ENCODE results near the gene ATP8A2. TPM values are rescaled to one million over a fixed set of nuclear protein-coding genes. Genes with fewer than 3 reads are reported as not detected.

Gene ATP8A2
- total RNA-seq, 1 donor from 2014 or later, result 0.27 TPM

DNA sequence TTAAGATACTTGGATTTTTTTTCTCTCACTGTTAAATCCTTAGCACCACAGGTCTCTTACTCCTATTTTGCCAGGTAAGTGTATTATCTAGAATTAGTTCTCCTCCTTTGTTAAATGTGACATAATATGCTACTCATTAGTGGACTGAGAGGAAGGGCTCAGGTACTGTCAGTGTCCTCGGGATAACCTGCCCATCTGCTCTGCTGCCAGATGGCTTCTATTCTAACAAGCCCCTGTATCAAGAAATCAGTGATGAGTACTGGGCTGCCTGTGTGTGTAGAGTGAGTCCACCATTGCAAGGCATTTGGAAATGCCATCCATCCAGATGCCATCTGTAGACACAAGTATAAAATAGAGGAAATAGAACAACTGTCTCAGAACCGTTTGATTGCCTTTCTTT is 209.6 kb downstream of the ATP8A2 start:
- Histone ChIP-seq H3K36me3 (no peaks in the 10 kb centered on the region), H3K27me3 (ENCODE audit: low read depth) (peaks cover 70% of the 10 kb centered on the region), H3K9me3 (replicated peaks) (no peaks in the 10 kb centered on the region), H3K4me1 (no peaks in the 10 kb centered on the region), H3K4me3 (no peak overlapping the region), H3K27ac (replicated peaks) (no peak overlapping the region)
- intact Hi-C loops (cut with micrococcal nuclease), result loop anchor here (5.0 kb wide), 1 partner anchor 481 kb away; no protein-coding TSS in a partner anchor
- TF ChIP-seq, protein P1, sequence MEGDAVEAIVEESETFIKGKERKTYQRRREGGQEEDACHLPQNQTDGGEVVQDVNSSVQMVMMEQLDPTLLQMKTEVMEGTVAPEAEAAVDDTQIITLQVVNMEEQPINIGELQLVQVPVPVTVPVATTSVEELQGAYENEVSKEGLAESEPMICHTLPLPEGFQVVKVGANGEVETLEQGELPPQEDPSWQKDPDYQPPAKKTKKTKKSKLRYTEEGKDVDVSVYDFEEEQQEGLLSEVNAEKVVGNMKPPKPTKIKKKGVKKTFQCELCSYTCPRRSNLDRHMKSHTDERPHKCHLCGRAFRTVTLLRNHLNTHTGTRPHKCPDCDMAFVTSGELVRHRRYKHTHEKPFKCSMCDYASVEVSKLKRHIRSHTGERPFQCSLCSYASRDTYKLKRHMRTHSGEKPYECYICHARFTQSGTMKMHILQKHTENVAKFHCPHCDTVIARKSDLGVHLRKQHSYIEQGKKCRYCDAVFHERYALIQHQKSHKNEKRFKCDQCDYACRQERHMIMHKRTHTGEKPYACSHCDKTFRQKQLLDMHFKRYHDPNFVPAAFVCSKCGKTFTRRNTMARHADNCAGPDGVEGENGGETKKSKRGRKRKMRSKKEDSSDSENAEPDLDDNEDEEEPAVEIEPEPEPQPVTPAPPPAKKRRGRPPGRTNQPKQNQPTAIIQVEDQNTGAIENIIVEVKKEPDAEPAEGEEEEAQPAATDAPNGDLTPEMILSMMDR (IDR thresholded peaks at IDR 0.05; ENCODE audit: borderline replicate concordance), result no peak
- DNase-seq, result no peak

DNA sequence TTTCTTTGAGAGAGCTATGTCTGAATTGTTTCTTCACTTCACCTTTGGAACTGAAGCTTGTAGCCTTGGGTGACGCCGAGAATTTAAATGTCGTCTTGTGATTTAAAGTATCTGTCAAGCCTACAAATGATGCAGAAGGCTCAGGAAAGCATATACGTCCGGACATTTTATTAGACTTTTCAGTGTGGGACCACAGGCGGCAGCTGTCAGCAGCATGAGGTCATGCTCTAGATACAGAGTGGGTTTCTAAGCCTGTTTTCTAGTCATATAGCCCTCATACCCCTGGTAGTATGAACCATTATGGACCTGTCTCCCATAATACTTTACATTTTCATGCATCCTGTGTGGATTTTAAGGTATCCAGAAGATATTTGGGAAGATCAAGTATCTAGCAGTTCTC is 212.3 kb downstream of the ATP8A2 start:
- Histone ChIP-seq H3K27ac (replicated peaks) (no peak overlapping the region), H3K27me3 (ENCODE audit: low read depth) (peaks cover 70% of the 10 kb centered on the region), H3K4me3 (no peak overlapping the region), H3K9me3 (replicated peaks) (no peaks in the 10 kb centered on the region), H3K36me3 (no peaks in the 10 kb centered on the region), H3K4me1 (no peaks in the 10 kb centered on the region)
- TF ChIP-seq, protein P1 (IDR thresholded peaks at IDR 0.05; ENCODE audit: borderline replicate concordance), result no peak
- DNase-seq, result no peak
- intact Hi-C loops (cut with micrococcal nuclease), result loop anchor here (5.0 kb wide), 1 partner anchor 478 kb away; no protein-coding TSS in a partner anchor

DNA sequence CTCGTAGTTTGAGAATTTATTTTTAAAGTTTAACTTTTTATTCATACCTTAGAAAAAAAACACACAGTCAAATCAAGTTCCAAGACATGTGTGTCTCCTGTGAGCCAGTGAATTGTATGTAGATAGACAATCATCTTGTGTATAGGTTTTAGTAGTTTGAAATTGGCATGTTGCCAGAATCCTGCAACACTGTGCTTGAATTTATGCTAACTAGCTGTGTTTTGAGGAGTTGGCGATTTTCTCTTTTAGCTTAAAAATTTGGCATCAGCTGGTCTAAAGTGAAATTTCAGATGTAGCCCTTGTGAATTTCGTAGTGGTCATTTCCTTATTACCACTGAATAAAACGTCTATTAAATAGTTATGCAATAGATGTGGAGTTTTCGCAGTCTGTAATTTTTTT is 213.2 kb downstream of the ATP8A2 start:
- H3K27me3 ChIP-seq (ENCODE audit: low read depth), result peaks cover 71% of the 10 kb centered on the region
- no peaks in the 10 kb centered on the region for H3K36me3 ChIP-seq
- no peak overlapping the region for H3K4me3 ChIP-seq
- TF ChIP-seq, protein P1 (IDR thresholded peaks at IDR 0.05; ENCODE audit: borderline replicate concordance), result no peak
- intact Hi-C loops (cut with micrococcal nuclease), result loop anchor here (5.0 kb wide), 1 partner anchor 477 kb away; no protein-coding TSS in a partner anchor
- no peaks in the 10 kb centered on the region for H3K4me1 ChIP-seq
- no peaks in the 10 kb centered on the region for H3K9me3 ChIP-seq (replicated peaks)
- DNase-seq, result no peak
- no peak overlapping the region for H3K27ac ChIP-seq (replicated peaks)

DNA sequence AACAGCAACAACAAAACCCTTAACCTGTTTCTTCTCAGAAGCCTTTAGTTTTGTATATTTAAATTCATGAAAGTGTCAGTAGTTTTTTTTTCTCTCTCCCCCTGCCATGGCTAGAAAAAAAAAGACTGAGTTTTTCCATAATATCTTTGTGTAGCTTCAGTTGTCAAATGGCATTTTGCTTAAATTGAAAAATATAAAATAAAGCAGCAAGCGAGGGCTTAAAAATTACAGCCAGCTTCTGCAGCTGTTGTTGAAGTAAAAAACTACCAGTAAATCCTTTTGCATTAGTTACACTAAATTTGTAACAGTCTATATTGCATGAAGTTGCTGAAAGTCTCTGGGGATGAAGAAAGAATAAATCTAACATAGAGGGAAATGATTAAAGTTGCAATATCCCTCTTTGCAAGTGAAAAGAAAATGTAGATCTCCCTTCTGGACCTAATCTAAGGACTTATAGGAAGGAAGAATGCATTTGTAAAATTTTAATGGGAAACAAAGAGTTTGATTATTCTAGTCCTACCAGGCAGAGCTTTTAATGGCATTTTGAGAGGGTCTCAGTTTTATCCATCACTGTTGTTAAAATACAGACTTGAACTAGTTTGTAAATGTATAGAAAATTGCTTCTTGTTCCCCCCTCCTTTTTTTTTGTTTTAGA is 215.7 kb downstream of the ATP8A2 start:
- DNase-seq, result no peak
- no peaks in the 10 kb centered on the region for H3K9me3 ChIP-seq (replicated peaks)
- intact Hi-C loops (cut with micrococcal nuclease), result no loop called here
- no peaks in the 10 kb centered on the region for H3K4me1 ChIP-seq
- H3K4me3 ChIP-seq, result no peak overlapping the region
- H3K27ac ChIP-seq (replicated peaks), result no peak overlapping the region
- TF ChIP-seq, protein P1 (IDR thresholded peaks at IDR 0.05; ENCODE audit: borderline replicate concordance), result no peak
- H3K36me3 ChIP-seq, result no peaks in the 10 kb centered on the region
- peaks cover 77% of the 10 kb centered on the region for H3K27me3 ChIP-seq (ENCODE audit: low read depth)

- Histone ChIP-seq H3K9me3 (replicated peaks) (no peaks in the 10 kb centered on the region), H3K27me3 (ENCODE audit: low read depth) (peaks cover 87% of the 10 kb centered on the region), H3K36me3 (no peaks in the 10 kb centered on the region), H3K4me3 (no peak overlapping the region), H3K4me1 (no peaks in the 10 kb centered on the region), H3K27ac (replicated peaks) (no peak overlapping the region)
- DNase-seq, result no peak
- intact Hi-C loops (cut with micrococcal nuclease), result no loop called here
- TF ChIP-seq, protein P1 (IDR thresholded peaks at IDR 0.05; ENCODE audit: borderline replicate concordance), result no peak
These were observed 216.7 kb downstream of the ATP8A2 start for GRCh38 chr13:25588336-25589060.

Measured in left ventricle myocardium inferior (tissue), 1 donor.